NCI-H2107 (cell line): ENCODE measurements around the gene OGDHL.
"Not testable (repeated sequence)": the region's sequence is repeated elsewhere in the genome, so short reads cannot be mapped to it uniquely, and the experiment has no call there.

Experiments
- DNase-seq: peaks from one replicate; lab custom pipeline; 2025; lab: John Stamatoyannopoulos, UW

The OGDHL gene

DNA sequence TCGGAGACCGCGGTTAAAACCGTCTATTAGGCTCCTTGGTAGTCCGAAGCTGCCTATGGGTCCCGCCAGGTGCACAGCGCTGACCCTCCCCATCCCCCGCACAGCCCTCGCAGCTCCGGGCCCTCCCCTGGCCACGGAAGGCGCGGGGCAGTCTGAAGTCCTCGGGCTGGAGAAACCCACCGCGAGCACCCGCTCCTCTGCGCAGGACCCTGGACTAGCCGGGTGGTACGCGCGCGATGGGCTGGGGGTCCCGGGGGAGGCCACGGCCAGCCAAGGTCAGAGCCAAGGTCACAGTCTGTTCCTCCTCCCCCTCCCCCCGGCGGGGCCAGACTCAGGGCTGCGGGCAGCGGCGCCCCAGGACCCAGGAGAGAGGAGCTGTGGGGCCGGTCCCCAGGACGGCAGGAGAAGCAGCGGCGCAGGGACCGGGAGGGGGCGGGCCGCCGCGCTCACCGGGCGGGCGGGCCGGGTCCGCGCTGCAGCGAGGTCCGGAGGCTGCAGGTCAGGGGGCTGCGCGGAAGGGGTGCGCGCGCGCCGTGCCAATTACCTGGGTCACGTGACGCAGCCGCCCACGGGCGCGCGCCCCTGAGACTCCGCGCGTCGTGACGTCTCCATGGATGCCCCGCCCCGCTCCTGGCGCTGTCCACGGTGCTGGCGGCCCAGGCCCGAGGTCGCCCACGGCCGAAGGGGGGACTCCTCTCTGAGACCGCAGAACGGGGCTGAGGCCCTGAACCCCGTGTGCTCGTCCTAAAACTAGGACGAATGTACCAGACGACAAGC lies at the start of gene OGDHL:
TSS of gene OGDHL (minus strand) at position 535 of the 777 bp plus-strand sequence. CDS start 3,731 bp downstream, outside the sequence.
- DNase-seq = peak; percentile 16

DNA sequence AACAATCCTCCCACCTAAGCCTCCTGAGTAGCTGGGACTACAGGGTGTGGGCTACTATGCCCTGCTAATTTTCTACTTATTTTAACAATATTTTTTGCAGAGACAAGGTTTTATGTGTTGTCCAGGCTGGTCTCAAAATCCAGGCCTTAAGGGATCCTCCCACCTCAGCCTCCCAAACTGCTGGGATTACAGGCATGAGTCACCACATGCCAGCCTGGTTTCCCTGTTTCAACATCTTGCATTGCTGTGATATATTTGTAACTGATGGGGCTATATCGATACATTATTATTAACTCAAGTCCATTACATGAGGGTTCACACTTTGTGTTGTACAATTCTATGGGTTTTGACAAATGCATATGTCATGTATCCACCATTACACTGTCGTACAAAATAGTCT lies 41.9 kb upstream of the OGDHL start:
- DNase-seq = no peak

DNA sequence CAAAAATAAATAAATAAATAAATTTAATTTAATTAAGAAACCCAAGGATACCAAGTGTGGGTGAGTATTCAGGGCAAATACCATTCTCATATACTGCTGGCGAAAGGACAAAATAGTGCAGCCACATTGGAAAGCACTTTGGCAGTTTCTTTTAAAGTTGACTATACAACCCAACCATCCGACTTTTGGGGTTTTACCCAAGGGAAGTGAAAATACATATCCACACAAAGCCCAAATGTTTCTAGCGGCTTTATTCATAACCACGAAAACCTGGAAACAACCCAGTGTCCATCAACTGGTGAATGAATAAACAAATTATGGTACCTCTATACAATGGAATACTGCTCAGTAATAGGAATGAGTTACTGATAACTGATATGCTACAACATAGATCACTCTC lies 36.2 kb upstream of the OGDHL start:
- no peak for DNase-seq

DNA sequence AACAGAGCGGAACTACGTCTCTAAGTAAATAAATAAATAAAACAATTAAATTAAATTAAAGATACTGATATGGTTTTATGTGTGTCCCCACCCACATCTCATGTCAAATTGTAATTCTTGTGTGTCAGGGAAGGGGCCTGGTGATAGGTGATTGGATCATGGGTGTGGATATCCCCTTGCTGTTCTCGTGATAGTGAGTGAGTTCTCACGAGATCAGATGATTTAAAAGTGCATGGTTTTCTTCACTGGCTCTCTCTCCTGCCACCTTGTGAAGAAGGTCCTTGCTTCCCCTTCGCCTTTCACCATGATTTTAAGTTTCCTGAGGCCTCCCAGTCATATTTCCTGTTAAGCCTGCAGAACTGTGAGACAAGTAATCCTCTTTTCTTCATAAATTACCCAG lies 29.0 kb upstream of the OGDHL start:
- DNase-seq = no peak

DNA sequence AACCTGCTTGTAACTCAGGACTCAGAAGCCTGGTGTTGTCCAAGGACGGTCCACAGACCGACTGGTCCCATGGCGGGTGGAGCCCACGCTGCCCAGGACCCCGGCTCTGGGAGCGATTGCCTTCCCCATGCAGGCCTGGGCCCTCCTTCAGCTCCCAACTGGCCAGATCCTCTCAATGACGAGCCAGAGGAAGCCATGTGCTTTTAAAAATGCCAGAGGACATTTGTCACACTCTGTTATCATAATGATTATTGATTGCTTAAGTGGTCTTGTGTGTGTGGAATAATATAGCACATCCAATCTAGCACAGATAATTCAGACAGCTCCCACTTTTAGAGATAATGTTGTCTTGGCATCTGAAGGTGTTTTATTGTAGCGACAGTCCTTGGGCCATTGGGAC lies 22.6 kb upstream of the OGDHL start:
- no peak for DNase-seq

DNA sequence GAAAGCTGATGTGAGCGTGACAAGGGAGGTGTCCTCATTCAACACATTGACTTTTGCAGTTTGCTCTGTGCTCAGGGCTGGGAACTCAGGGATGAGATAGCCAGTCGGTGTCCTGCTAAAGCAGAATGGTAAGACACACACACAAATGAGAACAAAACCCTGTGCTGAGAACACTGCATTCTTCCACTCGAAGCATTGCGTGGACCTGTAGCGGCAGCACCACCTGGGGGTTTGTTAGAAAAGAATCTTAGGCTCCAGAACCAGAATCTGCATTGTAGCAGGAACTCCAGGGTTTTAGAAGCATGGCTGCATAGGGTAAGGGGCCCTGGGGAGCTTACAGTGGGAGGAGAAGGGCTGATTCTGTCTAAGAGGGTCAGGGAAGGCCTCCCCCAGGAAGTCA lies 21.5 kb upstream of the OGDHL start:
- no peak for DNase-seq

DNA sequence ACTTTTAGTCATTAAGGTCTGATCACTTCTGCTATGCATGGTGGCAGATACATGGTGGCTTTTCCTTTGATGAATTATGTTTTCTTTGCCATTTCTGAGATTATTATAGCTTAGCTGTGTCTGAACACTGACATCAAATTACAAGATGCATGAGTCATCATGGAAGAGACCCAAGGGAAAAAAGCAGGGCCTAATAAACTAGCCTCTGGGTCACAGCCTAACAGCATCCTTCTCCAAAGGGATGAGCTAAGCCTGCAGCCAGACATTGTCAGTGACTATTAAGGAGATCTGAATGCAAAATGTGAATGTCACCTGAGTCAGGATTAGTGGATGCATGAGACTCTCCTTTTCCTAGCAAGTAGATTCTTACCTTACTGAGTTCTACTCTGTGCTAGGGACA lies 19.1 kb upstream of the OGDHL start:
- no peak for DNase-seq

DNA sequence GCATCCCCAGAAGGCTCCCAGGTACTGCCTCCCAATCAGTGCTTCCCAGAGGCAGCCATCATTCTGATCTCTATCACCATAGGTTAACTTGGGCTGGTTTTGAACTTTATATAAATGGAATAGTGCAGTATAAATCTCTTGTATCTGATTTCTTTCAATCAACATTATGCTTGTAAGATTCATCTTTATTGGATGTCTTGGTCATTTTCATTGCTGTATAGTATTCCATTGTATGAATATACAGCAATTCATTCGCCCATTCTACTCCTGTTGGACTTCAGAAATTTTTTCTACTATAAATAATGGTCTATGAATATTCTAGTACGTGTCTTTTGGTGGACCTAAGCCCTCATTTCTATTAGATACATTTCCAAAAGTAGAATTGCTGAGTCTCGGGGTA lies 16.1 kb upstream of the OGDHL start:
- no peak for DNase-seq

DNA sequence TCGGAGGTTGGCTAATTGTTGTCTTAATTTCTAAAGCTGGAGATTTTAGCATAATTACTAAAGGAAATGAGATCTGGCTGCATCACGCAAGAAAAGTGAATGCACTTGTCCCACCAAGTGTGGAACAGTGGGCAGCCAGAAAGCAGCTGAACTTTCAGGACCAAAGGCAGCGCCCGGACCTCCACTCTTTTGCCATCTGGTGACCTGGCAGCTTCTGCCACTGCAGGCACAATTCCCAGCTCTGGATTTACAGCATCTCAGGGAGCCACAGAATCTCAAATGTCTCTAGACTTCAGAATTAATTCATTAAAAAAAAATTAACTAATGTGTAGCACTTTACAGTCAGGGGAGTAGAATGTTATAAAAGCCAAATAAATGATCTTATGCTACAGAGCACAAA lies 14.7 kb upstream of the OGDHL start:
- no peak for DNase-seq

DNA sequence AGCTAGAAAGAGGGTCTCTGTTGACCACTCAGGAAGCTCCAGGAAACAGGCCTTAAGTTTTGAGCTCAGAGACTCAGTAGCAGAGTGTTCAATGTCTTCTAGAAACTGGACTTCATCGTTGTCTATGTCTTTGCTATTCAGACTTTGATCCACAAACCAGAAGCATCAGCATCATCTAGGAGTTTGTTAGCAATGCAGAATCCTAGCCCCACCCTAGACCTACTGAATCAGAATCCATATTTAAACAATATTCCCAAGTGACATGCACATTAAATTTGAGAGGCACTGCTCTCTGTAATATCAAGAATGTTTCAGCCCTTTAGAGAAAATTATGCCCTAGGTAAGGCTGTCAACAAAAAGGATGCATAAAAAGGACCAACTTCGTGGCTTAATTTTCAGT lies 12.9 kb upstream of the OGDHL start:
- DNase-seq = no peak

DNA sequence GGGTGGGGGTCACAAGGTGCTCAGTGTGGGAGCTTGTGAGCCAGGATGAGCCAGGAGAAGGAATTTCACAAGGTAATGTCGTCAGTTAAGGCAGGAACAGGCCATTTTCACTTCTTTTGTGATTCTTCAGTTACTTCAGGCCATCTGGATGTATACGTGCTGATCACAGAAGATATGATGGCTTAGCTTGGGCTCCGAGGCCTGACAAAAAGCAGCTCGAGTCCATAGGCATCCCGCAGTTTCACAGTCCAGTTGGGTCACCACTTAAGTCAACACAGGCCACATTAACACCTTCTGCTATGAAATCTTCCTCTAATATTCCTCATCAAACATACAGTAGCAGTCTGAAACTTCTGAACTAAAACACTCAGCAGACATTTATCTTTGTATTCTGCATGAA lies 10.8 kb upstream of the OGDHL start:
- not testable (repeated sequence) for DNase-seq

DNA sequence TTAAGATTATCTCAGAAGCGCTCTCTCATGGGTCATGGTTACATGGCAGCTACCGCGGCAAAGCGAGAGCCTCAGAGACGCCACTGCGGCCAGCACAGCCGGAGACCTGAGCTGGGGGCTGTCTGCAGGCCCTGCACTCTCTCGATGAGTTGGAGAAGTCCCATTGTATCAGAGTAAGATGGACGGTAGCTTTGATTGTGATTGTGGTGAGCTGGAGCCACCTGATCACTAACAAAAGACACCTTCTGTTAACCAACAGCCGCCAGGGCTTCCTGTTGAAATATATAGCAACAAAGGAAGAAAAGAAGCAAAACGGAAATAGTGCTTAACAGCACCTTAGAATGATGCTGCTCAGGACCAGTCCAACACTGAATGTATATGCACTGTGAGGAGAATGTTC lies 8.9 kb upstream of the OGDHL start:
- DNase-seq = not testable (repeated sequence)

DNA sequence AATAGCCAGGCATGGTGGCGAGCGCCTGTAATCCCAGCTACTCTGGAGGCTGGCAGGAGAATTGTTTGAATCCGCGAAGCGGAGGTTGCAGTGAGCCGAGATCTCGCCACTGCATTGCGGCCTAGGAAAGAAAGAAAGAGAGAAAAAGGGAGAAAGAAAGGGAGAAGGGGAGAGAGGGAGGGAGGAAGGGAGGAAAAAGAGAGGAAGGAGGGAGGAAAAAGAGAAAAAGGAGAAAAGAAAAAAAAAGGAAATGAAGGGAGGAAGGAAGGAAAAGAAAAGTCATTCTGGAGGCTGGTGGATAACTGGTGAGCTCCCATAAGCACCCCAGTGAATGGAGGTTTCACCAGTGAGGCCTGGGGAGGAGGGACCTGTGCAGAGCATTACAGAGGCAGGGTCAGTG lies 7.6 kb upstream of the OGDHL start:
- DNase-seq = no peak

DNA sequence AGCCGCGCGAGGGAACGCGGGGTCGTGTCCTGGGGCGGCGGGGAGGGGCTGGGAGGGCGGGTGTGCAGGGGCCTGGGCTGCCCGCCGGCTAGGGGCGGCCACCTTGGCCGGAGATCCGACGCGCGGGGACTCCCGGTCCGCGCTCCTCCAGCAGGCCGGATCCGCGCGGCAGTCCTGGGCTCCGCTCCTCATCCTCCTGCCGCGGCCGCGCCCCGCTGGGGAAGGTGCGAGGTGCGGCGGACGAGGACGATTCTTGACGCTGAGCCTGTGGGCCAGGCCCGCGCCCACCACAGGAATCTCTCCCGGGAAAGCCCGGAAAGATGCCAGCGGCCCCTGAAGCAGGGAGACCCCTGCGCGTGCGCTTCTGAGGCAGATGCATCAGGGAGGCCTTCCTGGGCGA lies 6.6 kb upstream of the OGDHL start:
- DNase-seq = no peak

DNA sequence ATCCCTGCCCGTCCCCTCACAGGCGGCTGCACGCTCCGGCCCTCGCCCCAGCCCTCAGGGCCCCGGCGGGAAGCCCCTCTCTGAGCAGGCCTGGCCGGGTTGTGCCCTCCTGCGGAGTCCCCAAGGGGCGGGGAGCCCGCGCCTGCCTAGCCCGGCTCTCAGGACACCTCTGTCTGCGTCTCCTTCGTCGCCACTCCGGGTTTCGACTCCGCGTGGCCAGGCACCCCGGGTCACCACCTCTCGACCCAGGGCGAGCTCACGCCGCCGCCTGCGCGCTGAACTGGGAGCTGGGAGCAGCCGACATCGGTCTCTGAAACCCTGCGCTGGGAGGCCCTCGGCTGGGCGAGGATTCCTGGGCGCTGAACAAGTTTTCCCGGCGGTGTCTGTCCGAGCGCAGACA lies 6.2 kb upstream of the OGDHL start:
- no peak for DNase-seq

DNA sequence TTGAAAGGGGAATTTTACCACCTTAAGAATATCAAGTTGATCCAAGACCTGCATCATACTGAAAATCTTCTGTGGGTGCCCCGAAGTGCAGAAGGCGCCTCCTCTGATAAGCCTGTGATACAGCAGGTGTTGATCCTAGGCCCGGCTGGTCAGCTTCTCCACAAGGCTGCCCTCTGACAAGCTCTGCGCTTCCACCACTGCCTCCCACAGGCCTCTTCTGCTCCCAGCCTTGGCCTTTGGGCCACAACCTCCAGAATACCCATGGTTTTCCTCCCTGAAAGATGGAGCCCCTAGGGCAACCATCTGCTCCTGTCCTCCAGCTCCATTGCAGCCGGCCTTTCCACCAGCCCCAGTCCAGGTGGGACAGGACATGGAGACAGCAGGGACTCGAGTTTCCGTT lies 5.6 kb upstream of the OGDHL start:
- no peak for DNase-seq

DNA sequence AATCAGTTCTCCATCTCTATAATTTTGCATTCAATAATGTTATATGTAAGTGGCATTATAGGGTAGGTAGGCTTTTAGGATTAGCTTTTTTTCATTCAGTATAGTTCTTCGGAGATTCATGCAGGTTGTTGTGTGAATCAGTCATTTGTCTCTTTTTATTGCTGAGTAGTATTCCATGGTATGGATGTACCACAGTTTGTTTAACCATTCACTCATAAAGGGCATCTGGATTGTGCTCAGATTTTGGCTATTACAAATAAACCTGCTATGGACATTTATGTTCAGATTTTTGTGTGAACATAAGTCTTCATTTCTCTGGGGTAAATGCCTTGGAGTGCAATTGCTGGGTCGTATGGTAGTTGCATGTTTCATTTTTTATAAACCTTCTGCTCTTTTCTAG lies 4.4 kb upstream of the OGDHL start:
- no peak for DNase-seq

DNA sequence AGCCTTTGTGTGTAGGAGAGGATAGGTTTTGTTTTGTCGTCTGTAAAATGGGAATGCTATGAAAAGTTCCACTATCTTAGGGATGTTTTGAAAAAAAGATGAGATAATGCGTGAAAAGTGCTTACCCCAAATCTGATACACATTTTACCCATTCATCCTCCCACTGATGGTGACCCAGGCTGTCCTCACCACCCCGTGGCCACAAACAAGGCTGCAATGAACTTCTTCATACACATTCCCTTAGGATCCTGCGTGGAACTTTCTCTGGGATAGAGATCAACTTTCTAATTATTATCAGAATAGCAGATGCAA lies 399 bp upstream of the OGDHL start:
- DNase-seq = no peak

DNA sequence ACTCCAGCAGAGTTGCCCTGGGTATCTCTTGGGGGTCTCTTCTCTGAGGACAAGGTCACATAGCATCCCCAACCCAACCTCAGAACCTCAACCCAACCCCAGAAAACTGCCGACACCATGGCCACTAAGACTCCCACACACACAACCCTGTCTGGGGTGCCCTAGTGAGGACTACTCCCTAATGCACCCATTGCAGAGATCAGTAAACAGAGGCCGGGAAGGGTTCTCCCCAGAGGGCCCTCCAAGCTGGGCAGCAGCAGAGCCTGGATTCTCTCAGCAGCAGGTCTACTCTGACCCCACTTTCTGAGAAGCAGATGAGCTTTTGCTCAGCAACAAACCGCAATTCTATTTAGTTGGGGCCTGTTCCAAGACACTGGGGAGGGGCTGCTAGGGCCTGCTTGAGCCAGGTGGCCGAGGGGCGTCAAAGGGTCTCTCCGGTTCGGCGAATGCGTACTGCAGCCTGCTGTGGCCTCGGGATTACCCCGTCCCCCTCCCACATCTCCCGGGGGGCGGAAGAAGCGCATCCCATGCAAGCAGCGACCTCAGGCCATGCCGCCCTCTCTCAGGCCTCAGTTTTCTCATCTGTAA lies 828 bp downstream of the OGDHL start:
- no peak for DNase-seq

DNA sequence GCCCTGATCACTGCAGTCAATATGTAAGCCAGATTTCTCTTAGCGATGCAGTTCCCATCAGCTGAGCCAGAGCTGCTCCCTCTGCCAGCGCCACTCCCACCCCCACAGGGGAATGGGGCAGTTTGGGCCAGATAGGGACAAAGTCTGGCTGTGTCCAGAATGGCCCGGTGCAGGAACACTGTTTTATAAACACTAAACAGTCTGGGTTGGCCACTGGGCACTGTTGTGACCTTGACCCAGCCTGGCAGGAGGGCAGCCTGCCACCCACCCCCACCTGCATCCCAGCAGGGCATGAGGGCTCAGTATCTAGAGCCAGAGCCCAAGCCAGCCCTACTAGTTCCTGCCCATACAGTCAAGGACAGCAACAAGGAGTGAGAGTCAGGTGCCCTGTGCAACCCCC lies 1.3 kb downstream of the OGDHL start:
- no peak for DNase-seq

DNA sequence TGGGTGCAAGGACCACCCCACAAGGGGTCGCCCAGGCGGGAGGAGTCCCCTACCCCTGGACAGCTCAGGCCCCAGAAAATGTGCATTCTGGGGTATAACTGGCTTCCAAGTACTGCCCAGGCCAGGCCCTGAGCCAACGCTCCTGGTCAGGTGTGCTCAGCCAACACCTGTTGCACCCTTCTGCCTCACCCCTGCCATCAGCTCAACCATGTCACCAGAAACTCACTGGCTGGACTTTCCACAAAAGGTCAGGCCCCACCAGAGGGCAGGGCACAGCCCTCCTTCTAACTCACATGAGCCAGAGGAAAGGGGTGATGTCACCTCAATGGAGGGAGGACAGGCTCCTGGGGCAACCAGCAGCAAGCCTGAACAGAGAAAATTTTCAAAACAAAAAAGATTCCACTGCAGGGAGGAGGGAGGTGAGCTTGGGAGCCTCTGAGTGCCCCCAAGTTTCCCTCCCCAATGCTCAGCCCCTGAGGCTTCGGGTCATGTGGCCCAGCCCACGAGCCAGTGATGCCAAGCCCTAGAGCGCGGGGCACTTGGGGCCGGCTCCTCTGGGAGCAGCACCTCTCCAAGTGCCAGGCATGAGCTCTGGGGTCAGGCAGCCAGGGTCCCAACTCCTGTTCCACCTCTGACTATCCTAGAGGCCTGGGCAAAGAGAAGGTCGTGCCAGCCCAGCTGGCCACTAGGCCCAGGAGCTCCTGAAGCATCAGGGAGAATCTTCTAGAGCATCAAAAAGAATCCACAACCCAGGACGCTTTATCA lies 2.2 kb downstream of the OGDHL start:
- no peak for DNase-seq

DNA sequence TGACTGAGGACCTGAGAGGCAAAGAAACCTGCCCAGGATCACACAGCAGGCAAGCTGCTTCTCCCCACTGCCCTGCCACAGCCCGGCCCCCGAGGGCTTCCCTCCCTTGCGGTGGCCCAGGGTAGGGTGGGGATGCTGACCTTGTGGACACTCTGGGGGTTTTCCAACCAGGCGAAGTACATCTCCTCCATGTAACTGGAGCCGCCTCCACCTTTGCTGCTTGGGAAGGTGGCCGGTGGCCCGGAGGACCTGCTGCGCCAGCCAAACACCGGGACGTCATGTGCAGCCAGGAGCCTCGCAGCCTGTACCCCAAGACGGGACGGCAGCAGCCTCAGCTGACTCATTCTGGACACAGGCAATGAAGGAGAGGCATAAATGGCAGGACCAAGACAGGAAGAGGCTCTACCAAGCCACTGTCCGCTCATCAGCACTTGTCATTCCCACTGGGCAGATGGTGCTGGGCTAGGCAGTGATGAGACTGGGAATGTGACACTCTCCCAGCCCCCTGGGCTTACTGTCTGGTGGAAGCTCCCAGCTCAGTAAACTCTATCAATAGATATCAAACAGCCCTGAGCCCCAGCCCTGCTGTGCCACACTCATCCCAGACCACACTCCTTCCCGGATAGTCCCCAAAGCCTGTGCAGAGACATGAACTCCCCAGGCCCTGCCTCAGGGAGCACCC lies 3.7 kb downstream of the OGDHL start:
- no peak for DNase-seq

DNA sequence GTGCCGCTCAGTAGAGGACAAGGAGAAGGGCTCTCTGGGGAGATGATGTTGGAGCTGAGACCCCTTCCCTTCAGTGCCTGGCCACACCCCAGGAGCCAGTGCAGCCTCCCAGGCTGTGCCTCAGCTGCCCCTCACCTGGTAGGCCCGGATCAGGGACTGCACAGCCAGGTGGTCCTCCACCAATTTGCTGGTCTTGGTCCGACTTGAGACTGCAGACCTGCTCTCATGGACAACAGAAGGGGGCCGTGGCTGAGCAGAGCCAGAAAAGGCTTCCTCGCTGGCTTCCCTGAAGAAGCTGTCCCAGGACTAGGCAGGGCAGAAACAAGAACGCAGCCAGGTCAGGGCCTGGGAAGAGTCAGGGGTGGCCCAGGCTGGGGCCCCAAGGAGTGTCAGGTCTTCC lies 5.5 kb downstream of the OGDHL start:
- DNase-seq = no peak
